GM18868 (cell line): ENCODE data around the gene SUPT16H.
"Not testable (repeated sequence)": the region's sequence is repeated elsewhere in the genome, so short reads cannot be mapped to it uniquely, and the experiment has no call there.

Experiments
- ATAC-seq: cut with Tn5 transposase; IDR thresholded peaks from one replicate; pipeline ENCODE4 v1.9.1; 2021; ENCODE audit warnings: mild to moderate bottlenecking, moderate library complexity; ENCODE audit not compliant: unreplicated experiment

SUPT16H gene

DNA sequence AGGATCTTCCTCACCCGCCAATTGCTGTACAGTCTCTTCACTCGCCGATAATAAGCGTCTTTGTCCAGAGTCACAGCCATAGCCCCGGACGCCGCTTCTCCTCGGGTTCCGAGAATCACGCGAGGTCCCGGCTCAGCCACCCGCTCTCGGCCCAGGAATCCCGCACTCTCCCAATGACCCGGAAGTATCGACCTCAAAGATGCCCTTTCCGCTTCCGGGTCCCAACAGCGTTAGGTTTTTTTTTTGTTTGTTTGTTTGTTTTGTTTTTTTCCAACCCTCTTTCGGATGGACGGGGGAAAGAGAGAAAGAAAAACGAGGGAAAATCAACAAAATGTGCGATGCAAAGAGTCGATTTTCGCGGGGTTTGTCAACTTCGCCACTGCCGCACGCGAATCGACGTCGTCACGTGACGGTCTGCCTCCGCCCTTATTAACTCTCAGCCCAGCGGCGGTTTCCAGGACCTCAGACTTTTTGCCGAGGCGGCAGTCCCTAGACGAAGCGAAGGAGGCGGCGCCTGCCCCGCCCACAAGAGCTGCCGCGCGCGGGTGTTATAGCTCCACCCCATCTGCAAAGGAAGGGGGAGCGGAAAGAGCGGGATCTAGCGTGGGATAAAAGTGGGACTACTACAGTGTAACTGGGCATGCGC, at the start of gene SUPT16H:
TSS of gene SUPT16H (minus strand) at position 172 of the 646 bp plus-strand sequence. CDS start at position 80, 92 bp downstream.
- peak; percentile 88 for ATAC-seq

DNA sequence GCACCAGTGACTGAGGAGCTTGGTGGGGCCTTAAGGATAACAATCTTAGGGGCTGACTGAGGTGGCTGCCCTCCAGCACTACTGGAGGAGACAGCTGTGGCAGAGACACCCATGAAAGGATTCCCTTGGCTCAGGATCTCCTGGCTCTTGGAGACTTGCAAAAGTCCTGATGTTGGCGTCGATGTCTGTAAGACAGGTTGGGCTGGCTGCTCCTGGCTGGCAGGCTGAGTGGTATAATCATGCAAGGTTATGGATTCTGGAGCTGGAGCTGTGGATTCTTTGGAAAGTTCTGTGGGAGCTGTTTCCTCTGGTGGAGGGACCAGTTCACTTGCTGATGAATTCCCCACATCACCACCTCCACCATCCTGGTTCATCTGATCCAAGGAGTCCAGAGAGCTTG, 47.3 kb upstream of the SUPT16H start:
- no peak for ATAC-seq

DNA sequence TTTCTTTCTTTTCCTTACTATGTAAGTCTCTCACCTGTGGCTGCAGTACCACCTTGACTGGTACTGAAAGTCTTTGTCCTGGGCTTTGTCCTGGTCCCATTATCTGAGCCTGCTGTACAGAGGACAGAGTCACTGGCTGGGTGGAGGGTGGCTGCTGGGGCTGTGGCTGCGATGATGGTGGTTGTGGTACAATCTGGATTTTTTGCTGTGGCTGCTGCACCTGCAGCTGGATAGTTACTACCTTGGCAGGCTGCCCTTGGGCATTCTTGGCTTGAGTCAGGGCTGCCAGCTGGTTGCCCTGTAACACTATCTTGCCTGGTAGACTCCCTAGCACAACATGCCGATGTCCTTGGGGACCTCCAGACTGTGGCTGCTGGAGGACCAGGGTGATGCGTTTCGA, 45.1 kb upstream of the SUPT16H start:
- ATAC-seq = no peak

GRCh38 chr14:21426692-21427091, 42.9 kb upstream of the SUPT16H start:
- no peak for ATAC-seq

GRCh38 chr14:21419528-21419927, 35.7 kb upstream of the SUPT16H start:
- ATAC-seq = no peak

DNA sequence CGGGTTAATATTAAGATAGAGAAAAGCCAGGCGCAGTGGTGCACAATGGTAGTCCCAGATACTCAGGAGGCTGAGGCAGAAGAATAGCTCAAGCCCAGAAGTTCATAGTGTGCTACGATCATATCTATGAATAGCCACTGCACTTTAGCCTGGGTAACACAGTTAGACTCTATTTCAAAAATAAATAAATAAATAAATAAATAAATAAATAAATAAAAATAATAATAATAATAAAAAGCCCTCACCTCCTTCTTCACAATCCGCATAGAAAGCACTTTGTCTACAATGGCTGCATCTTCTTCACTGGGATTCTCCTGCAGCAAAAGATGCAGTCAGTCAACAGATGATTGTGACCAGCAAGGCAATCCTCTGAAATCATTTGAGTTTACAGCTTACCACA, 31.5 kb upstream of the SUPT16H start:
- no peak for ATAC-seq

DNA sequence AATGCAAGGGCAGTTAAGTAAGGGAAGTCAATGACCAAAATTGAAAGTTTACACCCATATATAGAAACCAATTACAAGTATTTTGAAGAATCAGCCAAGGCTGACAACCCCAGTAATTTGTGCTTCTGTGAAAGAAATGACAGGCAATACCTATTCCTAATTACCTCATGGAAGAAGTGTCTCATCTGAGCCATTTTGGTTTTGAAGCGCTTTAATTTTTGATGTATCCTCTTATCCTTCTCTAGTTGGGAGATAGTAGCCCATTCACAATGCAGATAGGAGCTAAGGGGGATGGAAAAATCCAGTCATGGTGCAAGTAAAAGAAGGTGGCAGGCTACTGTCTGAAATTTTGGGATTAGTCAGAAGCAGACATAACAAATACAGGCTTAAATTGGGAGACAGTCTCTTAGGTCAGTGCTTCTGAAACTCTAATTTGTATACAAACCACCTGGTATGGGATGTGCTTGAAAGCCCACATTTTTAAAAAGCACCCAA, 30.4 kb upstream of the SUPT16H start:
- ATAC-seq = peak; percentile 86

DNA sequence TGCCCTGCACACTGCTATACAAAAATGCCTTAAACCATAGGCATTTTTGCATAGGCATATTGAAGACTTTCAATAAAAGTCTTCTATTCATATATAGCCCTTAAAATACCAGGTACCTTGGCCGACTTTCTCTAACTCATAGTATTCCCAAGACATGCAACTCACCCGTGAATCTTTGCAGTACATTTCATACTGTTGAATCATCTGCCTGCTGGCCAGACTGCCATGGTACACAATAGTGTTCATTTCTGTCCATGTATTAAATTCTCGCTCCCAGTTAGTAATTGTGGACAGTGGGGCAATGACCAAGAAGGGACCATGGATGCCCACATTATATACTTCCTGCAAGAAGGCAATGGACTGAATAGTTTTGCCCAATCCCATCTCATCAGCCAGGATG, 24.3 kb upstream of the SUPT16H start:
- ATAC-seq = no peak

DNA sequence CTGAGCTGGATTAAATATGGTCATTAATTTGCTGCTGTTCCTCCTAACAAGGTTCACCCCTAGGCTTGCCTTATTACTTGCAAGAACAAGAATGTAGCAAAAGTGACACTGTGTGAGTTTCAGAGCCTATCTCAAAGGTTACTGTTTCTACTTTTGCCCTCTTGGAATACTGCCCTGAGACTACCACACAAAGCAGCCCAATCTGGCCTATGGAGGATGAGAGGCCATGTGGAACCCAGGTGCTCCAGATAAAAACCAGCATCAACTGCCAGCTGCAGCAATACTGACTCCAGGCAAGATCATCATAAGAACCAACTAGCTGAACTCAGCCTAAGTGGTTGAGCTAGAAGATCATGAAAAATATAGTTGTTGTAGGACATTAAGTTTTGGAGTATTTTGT, 22.4 kb upstream of the SUPT16H start:
- ATAC-seq = no peak

DNA sequence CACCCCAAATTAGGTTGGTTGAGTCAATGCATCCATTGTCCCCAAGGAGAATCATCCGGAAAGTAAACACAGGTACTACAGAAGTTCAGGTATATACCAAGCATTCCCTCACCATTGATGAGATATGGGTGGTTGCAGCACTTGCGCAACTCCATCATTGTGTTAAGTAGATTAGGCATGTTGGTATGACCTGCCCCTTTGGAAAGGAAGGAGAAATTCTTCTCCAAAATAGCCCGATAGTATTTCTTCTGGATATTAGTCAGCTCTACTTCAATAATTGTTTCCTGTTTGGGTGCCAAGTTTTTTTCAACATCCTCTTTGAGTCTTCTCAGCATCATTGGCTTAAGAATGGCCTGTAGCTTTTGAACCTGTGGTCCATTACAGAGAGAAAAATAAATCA, 21.3 kb upstream of the SUPT16H start:
- no peak for ATAC-seq

DNA sequence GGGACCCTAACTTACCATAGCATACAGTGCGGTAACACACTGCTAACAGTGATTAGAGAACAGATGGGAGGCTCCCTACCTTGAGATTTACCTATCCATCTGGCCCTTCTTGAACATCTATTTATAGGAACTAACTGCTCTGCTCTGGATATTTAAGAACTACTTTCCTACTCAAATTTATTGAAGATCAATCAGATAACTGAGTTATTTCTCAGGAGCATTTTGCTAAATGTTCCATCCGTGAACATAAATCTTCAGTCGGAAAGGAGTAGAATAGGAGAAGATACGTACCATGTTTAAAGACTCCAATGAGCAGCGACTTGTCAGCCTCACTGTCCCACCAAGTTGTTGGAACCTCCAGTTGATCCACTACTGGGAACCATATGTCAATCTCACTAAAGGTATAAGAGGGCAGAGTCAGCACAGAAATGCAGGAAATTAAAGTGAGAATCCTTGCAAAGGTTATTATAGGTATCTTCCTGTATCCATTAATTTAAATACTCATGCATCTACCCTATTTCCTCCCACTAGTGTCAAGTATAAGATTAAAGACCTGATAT, 15.6 kb upstream of the SUPT16H start:
- no peak for ATAC-seq

DNA sequence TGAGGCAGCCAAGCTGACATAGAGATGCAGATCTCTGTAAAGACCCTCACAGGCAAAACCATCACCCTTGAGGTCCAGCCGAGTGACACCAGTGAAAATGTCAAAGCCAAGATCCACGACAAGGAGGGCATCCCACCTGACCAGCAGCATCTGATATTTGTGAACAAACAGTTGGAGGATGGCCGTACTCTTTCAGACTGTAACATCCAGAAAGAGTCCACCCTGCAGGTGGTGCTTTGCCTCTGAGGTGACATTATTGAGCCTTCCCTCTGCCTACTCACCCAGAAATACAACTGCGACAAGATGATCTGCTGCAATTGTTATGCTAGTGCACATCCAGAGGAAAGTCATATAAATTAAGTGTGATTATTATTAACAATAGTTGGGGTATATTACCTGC, 15.1 kb upstream of the SUPT16H start:
- no peak for ATAC-seq

DNA sequence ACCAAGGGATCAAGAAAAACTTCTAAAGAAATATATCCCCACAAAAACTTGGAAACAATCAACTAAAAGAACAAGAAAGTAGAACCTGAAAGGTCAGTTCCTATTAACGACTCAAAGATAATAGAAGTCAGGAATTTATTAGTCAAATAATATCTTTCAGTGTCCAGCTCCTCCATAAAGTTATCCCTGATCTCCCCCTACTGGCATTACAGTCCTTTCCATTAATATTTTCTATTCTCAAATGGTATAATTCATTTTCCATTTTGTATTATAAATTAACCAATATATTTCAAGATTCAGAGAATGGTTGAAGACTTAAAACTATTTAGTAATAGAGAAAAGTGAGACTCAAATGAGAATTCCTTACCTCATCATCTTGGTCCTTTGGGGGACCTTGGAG, 11.6 kb upstream of the SUPT16H start:
- ATAC-seq = no peak

- ATAC-seq = peak; percentile 38
These were observed 1.5 kb upstream of the SUPT16H start for GRCh38 chr14:21385188-21385904.

DNA sequence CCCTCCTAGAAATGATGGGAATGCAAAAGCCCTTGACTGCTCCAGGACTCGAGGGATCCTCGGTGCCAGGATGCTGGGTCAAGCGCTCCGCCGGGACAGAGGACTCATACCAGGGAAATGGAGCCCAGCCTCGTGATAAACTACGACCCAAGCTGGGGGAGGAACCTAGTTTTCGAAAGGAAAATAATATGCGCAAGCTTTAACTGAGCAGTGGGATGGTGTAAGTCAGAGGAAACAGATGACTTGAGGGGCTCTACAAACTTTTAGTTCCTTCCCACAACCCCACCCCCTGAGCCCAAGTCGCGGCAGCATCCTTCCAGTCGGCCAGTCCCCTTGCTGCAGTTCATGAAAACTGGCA, 654 bp upstream of the SUPT16H start:
- peak; percentile 23 for ATAC-seq

- ATAC-seq = peak; percentile 33
These were observed 652 bp downstream of the SUPT16H start for GRCh38 chr14:21382886-21383847.

- ATAC-seq = no peak
These were observed 1.7 kb downstream of the SUPT16H start for GRCh38 chr14:21382095-21382494.

DNA sequence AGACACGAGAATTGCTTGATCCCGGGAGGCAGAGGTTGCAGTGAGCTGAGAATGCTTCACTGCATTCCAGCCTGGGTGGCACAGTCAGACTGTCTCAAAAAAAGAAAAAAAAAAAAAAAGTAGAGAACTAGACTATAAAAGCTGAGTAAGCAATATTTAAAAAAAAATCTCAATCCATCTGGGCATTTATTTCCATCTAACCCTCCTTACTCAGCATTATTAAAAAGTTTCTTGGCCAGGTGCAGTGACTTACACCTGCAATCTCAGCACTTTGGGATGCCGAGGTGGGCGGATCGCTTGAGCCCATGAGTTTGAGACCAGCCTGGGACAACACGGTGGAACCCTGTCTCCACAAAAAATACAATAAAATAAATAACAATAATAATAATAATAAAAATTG, 4.5 kb downstream of the SUPT16H start:
- ATAC-seq = no peak

- no peak for ATAC-seq
These were observed 9.8 kb downstream of the SUPT16H start for GRCh38 chr14:21373980-21374379.

DNA sequence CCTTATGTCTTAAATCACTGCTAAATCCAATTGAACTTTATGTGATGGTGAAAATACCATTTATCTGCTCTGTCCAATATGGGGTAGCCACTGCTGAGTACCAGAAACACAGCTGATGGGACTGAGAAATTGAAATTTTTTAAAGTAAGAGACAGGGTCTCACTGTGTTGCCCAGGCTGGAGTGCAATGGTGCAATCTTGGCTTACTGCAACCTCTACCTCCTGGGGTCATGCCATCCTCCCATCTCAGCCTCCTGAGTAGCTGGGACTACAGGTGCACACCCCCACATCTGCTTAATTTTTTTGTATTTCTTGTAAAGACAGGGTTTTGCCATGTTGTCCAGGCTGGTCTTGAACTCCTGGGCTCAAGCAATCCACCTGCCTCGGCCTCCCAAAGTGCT, 11.0 kb downstream of the SUPT16H start:
- not testable (repeated sequence) for ATAC-seq
